Islet of Langerhans (tissue), 1 donor: ENCODE results near the gene MTR.

Experiments used
- FAIRE-seq: peaks from one replicate; lab custom pipeline; 2011; peaks lifted over from hg19 to GRCh38; lab: Jason Lieb, UNC

Gene MTR

DNA sequence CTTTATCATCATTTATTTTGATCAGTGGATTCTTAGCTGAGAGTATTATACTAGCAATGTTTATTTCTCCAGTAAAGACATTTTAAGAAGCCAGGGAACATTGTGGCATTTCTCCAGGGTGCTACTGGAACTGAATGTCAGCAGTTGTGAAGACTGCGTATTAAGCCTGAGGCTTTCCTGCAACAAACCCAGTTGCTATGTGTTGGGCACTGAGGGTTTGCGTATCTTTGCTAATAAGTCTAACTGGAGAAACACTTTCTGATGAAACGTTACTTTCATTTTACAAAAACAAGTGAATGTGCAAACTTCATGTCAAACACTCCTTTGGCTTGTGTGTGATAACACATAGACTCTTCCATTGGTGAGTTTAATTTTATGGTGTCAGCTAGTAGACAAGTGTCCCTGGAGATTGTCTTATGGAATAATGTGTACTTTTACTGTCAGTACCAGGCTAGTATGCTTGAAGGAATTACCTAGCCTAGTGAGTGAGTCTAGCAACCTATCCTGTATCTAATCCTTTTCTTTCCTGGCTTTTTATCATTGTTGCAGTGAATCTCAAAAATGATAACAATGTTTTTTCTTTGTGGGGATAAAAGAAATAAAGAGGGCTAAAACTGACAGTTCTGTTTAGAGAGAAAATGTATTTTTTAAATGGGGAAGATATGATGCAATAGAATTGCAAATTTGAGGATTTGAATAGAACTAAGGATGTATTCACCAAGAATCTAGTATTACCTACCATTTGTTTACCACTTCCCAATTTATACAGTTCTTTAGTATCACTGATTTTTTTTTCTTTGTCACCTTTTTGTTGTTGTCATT, 70.1 kb downstream of the MTR start:
- peak; percentile 36 for FAIRE-seq

DNA sequence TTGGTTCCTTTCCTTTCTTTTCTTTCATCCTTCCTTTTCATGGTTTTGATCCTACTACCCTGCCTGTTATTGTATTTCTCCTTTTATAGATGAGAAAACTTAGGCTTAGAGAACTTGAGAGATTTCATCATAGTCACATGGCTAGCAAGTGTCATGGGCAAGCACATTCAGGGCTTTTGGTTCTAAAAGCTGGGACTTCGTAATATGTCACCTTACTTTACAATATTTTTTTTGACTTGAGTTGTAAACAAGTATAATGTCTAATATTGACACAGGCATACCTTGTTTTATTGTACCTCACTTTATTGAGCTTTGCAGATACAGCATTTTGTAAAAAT, 70.7 kb downstream of the MTR start:
- FAIRE-seq, result no peak

DNA sequence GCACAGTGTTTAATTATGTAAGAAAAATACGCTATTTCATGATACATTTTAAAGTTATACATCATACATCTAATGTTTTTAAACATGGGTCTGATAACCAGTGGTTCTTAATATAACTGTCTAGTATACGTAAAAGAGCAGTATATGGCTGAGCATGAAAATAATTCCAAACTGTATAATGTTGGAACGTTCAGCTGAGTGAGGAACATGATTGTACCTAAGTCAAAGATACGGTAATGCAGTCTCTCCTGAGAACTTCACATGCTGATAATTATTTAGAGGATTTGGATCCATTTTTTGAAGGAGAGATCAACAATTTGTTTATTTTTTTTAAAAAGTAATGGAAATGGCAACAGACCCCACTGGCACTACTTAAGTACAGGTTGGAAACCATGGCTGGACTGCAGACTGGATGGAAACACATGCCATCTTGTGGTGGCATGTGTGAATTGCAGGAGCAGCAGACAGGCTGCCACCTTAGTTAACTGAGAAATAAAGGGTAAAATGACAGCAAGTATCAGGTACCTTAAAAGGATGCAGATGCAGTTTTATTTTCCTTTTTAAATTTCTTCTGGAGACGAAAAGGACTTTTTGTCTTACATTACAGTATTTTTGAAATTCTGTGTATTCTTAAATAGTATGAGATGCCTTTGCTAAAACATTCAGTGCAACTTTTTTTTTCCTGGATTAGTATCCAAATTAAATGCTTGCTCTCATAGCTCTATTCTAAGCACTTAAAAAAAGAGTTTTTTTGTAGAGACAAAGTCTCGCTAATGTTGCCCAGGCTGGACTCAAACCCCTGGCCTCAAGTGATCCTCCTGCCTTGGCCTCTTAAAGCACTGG, 73.8 kb downstream of the MTR start:
- FAIRE-seq, result no peak

DNA sequence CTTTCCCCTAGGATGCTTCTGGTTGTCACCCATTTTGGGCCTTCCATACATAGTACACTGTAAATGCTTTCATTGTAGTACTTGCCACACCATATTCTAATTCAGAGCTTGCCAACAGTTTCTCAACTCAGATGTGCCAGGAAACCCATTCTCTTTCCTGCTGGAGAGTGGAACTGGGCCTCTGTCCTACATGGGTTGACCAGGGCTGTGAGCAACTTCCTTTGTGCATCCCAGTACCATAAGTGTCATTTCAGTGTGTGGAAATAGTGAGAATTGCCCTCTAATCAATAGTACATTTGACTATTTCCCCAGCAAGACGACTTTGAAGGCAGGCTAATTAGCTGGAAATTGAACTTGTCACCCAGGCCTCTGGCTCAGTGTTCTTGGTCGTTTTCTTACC, 74.8 kb downstream of the MTR start:
- FAIRE-seq, result no peak

DNA sequence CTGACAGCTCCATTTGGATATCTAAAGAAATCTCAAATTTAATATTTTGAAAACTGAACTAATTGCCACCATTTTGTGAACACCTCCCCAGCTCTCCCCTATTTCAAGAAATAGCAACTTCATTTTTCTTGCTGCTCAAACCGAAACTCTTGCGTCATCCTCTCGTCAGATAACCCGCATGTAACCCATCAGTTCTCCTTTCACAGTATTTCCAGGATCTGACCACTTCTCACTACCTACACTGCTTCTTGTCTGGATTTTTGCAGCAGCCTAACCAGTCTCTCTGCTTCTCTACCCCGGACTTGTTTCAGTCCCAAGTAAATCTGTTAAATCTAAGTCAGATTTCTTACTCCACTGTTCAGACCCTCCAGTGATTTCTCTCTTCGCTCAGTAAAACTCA, 75.6 kb downstream of the MTR start:
- no peak for FAIRE-seq

DNA sequence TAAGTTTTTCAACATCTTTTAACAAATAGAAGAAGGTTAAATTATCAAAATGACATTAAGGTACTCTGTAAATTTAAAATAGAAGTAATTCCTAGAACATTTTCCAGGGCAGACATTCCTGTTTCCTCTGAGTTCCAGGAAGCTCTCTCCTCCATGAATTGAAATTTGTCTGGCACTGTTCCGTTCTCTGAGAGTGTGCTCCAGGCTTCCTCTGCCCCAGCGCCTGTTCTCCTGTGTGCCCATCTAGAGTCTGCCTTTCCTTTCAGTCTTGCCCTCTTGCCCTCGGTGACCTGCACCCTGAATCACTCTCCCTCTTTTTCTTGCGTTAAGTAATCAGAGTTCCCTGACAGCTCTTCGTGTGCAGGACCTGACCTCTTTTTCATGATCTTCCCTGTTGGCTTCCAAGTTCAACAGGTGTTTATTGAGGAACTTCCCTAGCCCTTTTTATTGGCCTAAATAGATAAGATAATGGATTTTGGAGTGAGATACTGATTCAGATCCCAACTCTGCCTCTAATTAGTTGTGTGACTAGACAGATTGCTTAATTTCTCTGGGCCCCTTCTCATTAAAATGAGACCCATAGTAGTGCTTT, 77.1 kb downstream of the MTR start:
- no peak for FAIRE-seq

DNA sequence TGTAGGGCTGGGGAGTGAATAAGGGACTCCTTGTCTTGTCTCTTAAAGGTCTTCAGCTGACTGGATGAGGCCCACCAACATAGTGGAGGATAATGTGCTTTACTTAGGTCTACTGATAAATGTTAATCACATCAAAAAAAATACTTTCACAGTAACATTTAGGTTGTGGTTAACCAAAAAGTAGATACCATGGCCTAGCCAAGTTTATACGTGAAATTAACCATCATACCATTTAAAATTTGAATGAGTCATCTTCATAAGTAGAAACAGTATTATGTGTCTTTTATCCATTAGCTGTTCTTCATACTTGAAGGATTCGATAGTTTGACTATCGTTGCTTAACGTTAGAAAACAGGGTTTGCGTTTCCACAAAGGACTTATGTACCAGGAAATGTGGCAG, 80.9 kb downstream of the MTR start:
- no peak for FAIRE-seq

DNA sequence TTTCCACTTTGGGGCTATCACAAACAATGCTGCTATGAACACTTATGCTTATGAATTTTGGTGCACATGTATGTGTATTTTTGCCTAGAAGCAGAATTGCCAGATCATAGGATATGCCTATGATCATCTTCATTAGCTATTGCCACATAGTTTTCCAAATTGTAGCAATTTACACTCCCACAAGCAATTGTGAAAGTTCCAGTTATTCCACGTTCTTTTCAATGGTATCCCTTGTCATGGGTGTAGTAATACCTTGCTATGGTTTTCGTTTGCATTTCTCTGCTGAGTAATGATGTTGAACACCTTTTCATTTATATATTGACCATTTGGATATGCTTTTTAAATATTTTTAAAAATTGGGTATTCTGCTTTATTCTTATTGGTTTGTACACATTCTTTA, 82.6 kb downstream of the MTR start:
- FAIRE-seq, result no peak

DNA sequence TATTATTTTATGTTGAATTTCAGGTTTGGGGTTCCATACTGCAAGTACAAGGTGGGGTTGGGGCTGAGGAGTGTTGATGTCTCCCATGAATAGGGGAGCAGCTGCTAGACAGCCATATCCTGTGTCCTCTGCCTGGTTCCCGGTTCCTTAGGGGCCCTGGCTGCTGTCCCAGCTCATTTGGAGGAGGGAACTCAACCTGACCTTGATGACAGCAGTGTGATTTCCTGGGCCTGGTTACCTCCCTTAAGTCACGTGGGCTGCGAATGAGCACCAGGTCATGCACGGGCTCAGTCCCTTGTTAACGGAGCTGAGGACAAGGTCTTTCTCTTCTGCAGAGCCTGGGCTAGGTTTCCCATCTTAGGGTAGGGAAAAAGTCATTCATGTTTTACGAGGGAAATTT, 85.1 kb downstream of the MTR start:
- no peak for FAIRE-seq

DNA sequence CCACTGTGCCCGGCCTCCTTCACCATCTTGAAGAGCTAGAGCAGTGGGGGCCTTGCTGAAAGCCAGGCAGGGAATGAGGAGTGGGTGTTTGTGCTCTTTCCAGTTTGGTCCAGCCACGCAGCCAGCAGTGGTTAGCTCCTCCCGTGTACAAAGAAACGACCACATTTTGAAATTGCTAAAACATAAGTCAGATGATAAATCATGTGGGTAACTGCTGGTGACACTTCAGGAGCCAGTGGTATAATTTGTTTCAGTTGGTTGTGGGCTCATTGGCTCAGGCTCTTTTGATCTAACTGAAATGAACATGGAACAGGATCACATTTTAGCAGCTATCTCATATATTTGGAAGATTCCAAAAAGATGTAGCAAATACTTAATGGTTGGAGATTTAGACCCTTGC, 87.6 kb downstream of the MTR start:
- FAIRE-seq, result no peak

DNA sequence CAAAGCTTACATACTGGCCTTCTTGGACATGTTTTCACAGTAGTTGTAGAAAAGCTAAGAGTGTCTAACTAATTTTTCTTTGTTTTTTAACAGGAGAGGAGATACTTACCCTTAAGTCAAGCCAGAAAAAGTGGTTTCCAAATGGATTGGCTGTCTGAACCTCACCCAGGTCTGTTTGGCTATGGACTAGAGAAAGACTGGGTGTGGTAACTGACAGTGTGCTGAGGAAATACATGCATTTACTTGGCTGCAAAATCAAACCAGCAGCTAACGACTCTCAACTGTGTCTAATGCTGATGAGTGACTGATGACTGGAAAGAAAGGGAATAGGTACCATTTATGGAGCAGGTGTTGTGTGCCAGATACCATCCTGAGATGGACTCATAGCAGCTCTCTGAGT, 91.1 kb downstream of the MTR start:
- no peak for FAIRE-seq

DNA sequence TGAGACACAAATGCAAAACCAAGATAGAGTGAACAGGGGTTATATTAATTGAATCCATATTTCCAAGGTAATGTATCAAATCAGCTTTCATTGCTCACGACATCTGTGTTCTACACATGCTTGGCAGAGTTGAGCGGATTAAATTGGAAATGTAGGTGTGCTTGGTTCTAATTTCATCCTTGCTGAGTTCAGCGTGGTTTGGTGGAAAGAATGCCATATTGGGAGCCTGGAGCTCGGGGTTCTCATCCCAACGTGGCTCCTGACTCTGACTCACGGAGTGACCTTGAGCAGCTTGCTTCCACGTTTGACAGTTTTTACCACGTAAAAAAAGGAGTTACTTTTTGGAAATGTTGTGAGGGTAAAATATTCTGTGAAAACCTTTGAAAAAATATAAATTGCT, 92.0 kb downstream of the MTR start:
- no peak for FAIRE-seq

DNA sequence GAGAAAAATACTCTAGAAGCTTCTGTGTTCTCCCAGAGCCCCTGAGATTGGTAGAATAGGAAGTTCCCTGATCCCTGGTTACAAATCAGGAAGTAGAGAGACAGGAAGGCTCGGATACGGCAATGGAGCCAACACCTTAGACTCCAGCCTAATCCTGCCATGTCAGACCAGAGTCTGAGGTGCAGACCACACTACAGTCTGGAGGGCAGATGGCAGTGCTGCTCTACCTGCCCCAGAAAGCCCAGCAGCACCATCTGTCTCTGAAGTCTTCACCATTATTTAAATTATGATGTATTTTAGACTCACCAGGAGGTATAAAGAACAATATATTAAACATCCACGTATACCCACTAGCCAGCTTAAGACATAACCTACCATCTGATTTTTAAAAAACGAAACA, 93.0 kb downstream of the MTR start:
- no peak for FAIRE-seq

DNA sequence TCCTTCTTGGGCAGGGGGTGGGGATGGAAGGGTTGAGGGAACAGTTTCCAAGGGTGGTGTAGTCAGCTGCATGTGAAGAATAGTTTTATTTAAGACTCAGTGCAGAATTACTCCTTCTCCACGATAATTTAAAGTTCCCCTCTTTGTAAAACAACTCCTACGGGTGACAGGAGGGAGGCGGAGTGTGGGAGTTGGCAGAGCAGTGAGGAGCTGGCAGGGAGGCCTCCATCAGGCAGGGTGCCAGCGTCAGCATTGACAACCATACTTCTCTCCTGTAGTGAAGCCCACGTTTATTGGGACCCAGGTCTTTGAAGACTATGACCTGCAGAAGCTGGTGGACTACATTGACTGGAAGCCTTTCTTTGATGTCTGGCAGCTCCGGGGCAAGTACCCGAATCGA, 93.8 kb downstream of the MTR start:
- FAIRE-seq, result no peak

DNA sequence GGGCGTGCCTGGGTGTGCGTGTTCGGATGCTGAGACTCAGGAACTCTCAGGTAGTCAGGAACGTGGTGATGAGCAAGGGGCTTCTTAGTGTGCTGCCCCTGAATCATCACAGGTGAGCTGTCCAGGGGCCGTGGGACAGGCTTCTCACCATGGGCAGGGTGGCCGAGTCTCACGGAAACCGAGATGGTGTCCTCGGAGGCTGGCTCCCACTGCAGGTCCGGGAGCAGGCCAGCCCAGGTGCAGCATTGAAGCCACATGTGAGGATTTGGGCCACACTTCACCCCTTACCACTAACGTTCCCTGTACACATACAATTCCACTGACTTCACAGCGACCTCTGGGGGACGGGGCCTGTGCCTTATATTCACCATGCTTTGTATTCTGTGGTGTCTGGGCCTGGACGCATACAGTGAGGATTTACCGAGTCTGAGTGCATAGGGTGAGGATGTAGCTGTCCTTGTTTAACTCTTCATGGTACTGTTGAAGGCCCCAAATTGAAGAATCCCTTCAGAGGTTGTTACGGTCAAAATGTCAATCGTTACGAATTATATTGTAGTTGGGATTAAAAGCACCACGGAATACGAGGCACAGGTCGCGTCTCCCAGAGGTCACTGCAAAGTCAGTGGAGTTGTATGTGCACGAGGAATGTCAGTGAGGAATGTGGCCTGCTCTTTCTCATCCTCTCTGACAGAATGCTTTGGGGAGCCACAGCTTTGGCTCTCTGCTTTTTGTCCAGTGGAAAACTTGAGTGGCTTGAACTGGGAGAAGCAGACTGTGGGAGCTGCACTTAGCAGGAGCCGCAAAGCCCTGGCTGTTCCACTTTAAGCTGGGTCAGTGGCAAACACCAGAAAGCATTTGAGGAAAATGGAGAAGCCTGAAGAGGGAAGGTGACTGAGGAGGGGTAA, 95.3 kb downstream of the MTR start:
- FAIRE-seq, result no peak

DNA sequence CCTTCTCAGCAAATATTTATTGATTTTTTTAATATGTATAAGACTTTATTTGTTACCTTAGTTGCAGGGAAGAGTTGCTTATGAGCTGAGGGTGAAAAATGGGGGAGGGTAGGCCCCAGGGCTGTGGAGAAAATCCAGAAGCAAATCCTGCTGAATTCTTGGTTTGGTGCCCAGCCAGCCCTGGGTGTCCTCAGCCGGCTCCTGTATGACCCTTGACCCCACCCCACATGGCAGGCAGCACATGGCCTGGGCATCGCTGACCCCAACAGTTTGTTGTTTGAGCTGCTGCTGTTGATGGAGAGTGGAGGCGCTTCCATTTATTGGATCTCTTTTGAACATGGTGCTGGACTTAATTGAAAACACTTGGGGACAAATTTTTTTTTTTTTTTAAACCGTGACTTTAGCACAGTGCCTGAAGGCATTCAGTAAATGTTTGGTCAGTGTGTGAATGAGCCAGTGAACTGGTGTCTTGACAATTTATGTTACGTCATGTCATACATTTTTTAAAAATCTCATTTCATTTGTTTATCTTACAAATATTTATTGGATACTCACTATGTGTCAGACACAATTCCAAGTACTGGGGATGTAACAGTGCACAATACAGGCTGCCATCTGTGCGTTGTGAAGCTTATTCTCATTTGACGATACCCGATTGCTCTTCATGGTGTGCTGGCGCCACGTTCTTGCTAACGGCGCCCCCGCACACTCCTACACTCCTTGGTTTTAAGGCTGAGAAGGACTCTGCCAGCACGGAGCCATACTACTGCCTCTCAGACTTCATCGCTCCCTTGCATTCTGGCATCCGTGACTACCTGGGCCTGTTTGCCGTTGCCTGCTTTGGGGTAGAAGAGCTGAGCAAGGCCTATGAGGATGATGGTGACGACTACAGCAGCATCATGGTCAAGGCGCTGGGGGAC, 98.8 kb downstream of the MTR start:
- FAIRE-seq, result no peak

DNA sequence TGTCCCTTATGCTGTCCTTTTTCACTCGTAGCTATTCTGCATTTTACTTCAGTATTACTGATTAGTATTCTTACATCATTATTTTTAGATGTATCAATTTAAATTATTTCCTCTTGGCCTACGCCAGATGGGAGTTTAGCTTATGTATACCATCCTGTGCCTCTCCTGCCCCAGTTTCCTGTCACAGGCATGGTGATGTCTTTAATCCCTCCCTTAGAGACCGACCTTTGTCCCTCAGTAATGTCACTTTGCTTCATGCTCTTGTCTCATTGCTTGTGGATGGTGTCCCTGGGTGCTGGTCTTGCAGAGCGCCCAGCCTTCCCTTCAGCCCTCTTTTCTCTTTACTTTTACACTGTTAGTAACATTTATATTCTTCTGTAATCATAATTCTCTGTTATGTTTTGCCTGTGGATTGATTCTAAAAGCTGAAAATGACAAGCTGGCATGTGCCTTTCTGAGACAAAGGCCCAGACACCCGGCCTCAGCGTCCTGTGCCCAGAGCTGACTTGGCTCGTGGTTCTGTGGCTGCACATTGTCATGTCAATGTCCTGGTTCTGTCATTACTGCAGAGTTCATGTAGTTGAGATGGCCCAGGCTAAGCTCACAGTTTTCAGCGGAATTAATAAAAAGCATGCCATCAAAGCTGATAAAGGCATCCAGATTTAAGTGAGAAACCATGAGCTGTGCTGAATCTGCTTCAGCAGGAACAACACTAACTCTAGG, 100.7 kb downstream of the MTR start:
- peak; percentile 51 for FAIRE-seq

DNA sequence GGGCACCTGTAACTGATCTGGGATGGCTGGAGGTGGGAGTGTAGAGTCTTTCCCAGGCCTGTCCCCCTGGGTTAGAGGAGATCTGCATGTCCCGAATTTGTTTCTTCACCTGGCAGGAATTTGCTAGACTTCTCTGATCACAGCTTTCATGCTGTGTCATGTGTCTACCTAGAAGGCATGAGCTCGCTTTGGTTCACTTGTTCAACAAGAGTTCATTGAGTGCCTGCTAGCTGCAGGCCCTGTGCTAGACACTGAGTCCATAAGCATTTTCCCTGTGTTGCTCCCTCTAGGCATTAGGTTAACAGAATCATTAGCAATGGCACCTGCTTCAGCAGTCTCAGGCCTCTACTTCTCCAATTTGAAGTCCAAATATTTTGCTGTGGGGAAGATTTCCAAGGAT, 101.6 kb downstream of the MTR start:
- FAIRE-seq, result no peak

DNA sequence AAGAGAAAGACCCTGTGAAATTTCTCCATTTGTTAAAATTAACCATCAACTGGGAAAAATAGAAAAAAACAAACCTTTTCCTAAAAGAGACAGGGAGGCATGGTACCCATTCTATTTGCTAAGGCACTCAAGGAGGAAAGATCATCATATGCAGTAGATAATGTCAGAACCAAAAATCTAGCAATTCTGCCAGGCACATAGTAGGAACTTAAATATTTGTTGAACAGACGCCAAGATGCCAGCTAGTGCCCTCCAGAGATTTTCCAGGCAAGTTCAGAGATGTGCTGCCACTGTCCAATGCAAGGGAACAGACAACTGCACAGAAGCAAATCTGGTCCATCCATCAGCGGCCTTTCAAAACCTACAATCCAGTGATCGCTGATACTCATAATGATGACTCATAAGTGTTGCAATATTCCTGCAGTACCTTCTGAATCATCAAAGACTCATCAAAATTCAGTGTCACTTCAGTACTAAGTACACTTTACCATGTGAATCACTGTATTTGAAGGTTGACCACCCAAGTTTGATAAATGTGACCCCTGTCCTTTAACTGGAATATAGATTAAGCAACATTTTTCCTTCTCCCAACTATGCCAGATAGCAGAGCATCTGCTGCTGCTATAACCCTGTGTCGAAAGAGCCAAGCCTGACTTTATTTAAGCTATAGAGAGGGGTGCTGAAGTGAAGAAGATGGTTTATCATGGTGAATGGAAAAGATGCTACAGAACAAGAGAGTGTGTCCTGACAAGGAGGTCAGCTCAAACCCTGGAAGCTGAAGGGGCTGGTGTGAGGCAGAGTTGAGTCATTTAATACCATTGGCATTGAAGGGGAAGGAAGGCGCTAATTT, 110.0 kb downstream of the MTR start:
- peak; percentile 73 for FAIRE-seq

DNA sequence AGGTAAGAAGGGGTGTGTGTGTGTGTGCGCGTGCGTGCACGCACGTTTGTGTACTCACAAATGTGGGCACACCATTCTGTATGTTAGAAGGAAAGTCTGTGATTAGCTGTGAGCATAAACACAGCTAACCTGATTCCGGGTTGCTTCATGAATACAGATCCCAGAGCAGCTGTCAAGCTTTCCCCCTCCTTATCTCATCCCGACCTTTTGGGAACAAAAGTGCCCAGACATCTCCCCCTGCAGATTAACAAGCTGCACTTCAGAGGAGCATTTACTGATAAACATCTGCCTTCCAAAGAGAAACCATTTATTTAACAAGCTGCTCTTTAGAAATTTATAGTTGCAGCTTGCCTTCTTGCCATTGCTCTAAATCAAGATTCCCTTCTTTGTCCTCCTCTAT, 112.1 kb downstream of the MTR start:
- FAIRE-seq, result no peak
